NCI-H187 (cell line): ENCODE data around the gene MCRIP2.
"Not testable (repeated sequence)": the region's sequence is repeated elsewhere in the genome, so short reads cannot be mapped to it uniquely, and the experiment has no call there.

Experiments
- DNase-seq, 2 experiments: peaks; one replicate each; lab custom pipeline; 2025; lab: John Stamatoyannopoulos, UW

The MCRIP2 gene

GRCh38 chr16:681746-682427 lies 40.3 kb downstream of the MCRIP2 start:
- DNase-seq = no peak

GRCh38 chr16:682493-683395 lies 41.1 kb downstream of the MCRIP2 start:
- no peak for DNase-seq

- no peak for DNase-seq
Measured at GRCh38 chr16:683396-684070, 41.9 kb downstream of the MCRIP2 start.

GRCh38 chr16:684071-684794 lies 42.6 kb downstream of the MCRIP2 start, which contains the start of gene JMJD8:
TSS of gene JMJD8 (minus strand) at chr16:684334. CDS start at chr16:684319, 15 bp downstream.
- DNase-seq = peak; percentile 97 to 99

GRCh38 chr16:684961-685696 lies 43.5 kb downstream of the MCRIP2 start:
- peak; percentile 76 to 89 for DNase-seq

- DNase-seq = peak in 1 of 2 experiments; percentile 35
Measured at GRCh38 chr16:685967-686366, 44.3 kb downstream of the MCRIP2 start.

- no peak for DNase-seq
Measured at GRCh38 chr16:686459-687260, 45.0 kb downstream of the MCRIP2 start.

GRCh38 chr16:687499-687898 lies 45.9 kb downstream of the MCRIP2 start:
- no peak for DNase-seq

- DNase-seq = no peak
Measured at GRCh38 chr16:689175-689897, 47.7 kb downstream of the MCRIP2 start.

- DNase-seq = not testable (repeated sequence)
Measured at GRCh38 chr16:691242-691641, 49.6 kb downstream of the MCRIP2 start.

- DNase-seq = no peak
Measured at GRCh38 chr16:692356-693108, 50.9 kb downstream of the MCRIP2 start.

- no peak for DNase-seq
Measured at GRCh38 chr16:693364-693763, 51.7 kb downstream of the MCRIP2 start.

- DNase-seq = no peak
Measured at GRCh38 chr16:693766-694165, 52.1 kb downstream of the MCRIP2 start.

GRCh38 chr16:694187-694862 lies 52.7 kb downstream of the MCRIP2 start:
- DNase-seq = no peak

GRCh38 chr16:694863-695354 lies 53.3 kb downstream of the MCRIP2 start:
- DNase-seq = no peak

- peak; percentile 85 to 93 for DNase-seq
Measured at GRCh38 chr16:695355-696089, 53.9 kb downstream of the MCRIP2 start.
